ENCODE measurements around the gene ENTR1.
"Not testable (repeated sequence)": the region's sequence is repeated elsewhere in the genome, so short reads cannot be mapped to it uniquely, and the experiment has no call there.

ENTR1 gene

DNA sequence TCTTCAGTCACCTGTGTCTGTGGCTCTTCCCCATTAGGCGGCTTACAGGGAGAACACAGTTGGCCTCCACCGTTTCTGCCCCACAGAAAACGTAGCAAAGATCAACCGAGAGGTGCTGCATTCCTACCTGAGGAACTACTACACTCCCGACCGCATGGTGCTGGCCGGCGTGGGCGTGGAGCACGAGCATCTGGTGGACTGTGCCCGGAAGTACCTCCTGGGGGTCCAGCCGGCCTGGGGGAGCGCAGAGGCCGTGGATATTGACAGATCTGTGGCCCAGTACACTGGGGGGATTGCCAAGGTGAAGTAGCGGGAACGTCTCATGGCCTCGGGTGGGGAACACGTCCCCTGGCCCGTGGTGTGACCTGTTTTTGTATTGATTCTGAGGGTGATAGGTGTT, 6.5 kb upstream of the ENTR1 start:
- no peak for DNase-seq

DNA sequence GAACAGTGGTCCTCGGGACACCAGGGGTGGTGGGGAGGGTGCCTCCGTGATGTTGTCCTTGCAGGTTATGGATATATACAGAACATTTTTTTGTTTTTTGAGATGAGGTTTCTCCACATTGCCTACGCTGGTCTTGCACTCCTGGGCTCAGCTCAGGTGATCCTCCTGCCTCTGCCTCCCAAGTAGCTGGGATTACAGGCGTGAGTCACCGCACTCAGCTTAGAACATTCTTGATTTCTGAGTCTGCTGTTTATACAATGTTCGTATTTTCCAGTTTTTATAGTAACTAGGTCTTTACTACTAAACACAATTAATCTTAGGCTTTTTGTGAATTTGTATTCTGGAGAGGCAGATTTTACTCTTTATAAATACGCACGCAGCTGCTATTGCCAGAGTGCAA, 6.0 kb upstream of the ENTR1 start:
- DNase-seq, result no peak

DNA sequence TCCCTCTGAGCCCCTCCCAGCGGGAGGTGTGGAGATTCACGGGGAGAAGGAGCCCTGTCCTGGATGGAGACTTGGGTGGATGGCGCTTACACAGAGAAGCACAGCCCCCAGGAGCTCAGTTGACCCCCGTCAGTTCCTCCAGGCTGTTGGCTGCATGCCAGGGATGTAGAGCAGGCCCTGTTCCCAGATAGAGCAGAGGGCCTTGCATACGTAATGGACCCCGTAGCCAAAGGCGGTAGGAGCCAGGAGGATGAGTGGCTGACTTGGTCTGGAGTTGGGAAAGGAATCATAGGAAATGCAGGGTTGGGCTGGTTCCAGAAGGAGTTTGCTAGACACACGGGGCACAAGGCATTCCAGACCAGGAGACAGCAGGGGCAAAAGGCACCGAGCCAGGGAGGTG, 2.5 kb upstream of the ENTR1 start:
- DNase-seq, result no peak

GRCh38 chr9:136411378-136411777, 964 bp upstream of the ENTR1 start:
- no peak for DNase-seq

GRCh38 chr9:136409557-136410455, 608 bp downstream of the ENTR1 start:
- DNase-seq, result peak; percentile 48

DNA sequence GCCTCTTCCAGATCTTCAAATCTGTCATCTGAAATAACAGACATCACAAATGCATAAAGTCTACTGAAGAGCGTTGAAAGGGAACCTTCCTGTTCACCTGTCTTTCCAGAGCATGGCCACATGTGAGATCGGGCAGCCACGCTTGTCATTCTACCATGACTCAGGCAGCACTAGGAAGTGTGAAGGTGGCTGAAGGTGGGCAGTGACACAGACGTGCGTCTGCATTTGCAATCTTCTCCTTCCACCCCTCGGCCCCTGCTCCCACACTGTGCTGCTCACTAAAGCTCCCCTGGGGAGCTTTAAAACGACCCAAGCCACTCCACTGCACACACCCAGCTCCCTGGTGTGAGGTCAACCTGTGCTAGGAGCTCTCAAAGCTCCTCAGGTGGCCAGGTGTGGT, 2.5 kb downstream of the ENTR1 start:
- DNase-seq, result no peak

DNA sequence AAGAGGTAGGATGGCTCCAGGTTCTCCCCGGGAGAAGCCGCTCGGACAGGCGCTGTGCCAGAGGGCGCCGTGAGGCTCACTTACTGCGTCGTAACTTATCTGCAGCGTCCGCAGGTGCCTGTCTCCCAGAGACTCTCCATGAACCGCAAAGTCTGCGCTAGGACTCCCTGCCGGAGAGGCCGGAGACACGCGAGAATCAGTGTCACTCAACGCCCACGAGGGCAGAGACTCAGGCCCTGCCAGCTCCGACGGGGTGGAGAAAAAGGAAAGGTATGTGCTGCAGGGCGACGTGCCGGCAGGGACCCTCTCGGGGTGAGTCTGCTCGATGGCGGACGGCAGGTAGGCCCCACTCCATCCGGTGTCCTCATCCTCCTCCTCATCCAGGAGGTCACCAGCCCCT, 3.4 kb downstream of the ENTR1 start:
- not testable (repeated sequence) for DNase-seq

- DNase-seq, result not testable (repeated sequence)
These were observed 4.5 kb downstream of the ENTR1 start for GRCh38 chr9:136405904-136406303.

DNA sequence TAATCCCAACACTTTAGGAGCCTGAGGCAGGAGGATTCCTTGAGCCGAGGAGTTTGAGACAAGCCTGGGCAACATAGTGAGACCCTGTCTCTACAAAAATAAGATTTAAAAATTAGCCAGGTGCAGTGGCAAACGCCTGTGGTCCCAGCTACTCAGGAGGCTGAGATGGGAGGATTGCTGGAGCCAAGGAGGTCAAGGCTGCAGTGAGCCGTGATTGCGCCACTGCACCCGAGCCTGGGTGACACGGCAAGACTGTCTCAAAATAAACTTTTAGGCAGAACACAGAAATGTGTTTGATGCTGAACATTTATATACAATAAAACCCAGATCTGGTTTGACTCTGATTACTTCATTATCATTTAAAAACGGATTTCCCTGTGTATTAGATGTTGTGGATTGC, 4.9 kb downstream of the ENTR1 start:
- no peak for DNase-seq

DNA sequence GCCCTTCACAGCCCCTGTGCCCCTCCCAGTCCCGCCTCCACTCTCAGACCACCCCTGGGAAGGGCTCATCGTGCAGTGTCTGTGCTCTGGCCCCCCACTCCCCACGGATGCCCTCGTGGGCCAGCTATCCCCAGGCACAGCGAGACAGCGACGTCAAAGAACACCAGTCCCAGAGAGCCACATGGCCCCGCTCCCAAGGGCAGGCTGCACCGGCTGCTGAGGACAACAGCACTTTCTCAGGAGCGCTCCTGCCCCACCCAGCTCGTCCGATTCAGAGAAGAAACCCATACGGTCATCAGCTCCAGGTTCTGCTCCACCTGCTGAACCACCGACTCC, 5.6 kb downstream of the ENTR1 start:
- no peak for DNase-seq

GRCh38 chr9:136403915-136404800, 6.3 kb downstream of the ENTR1 start:
- no peak for DNase-seq

- no peak for DNase-seq
These were observed 6.9 kb downstream of the ENTR1 start for GRCh38 chr9:136403538-136403914.

- DNase-seq, result no peak
These were observed 8.3 kb downstream of the ENTR1 start for GRCh38 chr9:136402067-136402466.

DNA sequence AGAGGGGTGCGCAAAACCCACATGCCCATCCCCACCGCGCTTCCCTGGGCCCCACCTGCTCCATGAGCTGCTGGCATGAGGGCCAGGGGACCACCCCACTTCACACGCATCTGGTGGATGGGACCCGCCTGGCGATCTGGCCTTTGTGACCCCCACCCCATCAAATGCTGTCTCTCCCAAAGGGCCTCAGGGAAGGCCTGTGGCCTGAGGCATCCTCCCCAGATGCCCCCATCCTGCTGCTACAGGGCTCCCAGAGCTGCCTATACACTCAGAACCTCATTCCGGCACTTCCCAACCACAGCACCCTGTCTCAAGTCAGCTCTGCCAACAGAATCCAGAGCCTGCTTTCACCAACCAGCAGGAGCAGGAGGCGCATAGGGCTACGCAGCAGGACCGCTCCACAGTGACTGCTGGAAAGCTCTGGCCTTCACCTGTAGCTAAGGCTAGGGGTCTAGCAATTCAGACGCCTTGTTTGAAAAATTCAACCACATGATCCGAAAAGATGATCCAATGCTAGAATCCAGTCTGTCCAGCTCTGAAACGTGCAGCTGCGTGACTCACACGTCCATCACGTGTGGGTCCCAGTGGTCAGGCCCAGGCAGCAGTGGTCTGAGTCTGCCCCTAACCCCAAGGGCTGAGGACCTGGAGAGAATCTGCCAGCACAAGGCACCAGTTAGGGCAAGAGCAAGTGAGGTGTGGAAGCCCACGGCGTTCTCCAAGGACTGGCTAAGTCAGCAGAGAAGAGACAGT, 9.1 kb downstream of the ENTR1 start:
- DNase-seq, result no peak

GRCh38 chr9:136400038-136400834, 10.2 kb downstream of the ENTR1 start, which contains the start of gene SNAPC4:
SNAPC4 (minus strand) TSS chr9:136400170; CDS start chr9:136398428, 1,742 bp downstream.
- peak; percentile 83 for DNase-seq

GRCh38 chr9:136399176-136400037, 11.0 kb downstream of the ENTR1 start:
- DNase-seq, result peak; percentile 24

- DNase-seq, result no peak
These were observed 12.1 kb downstream of the ENTR1 start for GRCh38 chr9:136398286-136398685.

DNA sequence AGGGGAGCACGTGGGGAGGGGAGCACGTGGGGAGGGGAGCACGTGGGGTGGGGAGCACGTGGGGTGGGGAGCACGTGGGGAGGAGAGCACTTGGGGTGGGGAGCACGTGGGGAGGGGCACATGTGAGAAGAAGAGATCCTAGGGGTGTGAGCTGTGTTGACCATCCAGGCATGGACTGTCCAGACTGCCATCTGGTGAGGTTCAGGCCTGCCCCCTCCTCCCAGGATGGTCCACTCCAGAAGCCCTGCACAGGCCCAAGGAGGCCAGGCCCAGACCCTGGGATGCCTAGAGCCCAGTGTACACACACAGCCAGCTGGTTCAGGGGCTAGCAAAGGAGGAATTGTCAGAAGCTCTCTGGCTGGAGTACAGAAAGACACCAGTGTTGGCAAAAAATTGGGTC, 12.8 kb downstream of the ENTR1 start:
- DNase-seq, result no peak

GRCh38 chr9:136396219-136396515, 14.2 kb downstream of the ENTR1 start:
- no peak for DNase-seq

GRCh38 chr9:136395345-136396218, 14.8 kb downstream of the ENTR1 start:
- no peak for DNase-seq

- DNase-seq, result no peak
These were observed 15.4 kb downstream of the ENTR1 start for GRCh38 chr9:136395020-136395340.

Measured in EL (cell line).